Iris pigment epithelial cell (primary cell): ENCODE data around the gene TAS2R60.

Experiments used
- DNase-seq: peaks from one replicate; pipeline ENCODE4 v3.0.0-alpha.2; 2011; ENCODE audit warnings: low read depth

TAS2R60 gene

GRCh38 chr7:143444063-143444782 lies 970 bp downstream of the TAS2R60 start:
- DNase-seq: no peak

DNA sequence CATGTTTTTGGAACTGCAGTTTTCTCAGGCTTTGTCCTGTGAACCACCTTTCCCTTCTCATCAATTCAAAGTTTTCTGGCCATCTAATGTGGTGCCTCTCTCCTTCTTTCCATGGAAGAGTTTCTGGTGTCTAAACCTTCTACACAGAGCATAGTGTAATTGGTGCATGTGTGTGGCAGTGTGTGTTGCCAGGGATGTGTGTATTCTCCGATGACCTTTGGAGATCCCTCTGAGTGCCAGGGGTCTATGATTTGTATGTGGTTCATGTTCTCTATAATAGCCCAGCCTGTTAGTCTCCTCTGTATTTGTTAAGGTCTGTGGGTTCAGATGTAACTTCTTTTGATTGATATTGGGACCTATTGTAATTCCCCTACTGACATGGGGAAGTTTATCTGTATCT lies 1.5 kb downstream of the TAS2R60 start:
- no peak for DNase-seq

GRCh38 chr7:143447466-143447865 lies 4.2 kb downstream of the TAS2R60 start:
- no peak for DNase-seq

DNA sequence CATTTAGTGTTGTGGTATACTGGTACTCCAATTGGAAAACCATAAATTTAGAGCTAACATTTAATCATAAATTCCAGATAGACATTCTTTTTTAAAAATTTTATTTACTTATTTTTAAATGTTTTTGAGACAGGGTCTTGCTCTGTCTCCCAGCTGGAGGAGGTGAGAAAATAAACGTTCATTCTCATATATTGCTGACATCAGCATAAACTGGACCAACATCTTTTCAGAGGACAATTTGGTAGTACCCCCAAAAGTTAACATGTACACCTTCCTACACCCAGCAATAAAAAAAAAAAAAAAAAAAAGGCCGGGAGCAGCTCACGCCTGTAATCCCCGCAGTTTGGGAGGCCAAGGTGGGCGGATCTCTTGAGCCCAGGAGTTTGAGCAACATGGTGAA lies 5.2 kb downstream of the TAS2R60 start:
- DNase-seq: no peak

DNA sequence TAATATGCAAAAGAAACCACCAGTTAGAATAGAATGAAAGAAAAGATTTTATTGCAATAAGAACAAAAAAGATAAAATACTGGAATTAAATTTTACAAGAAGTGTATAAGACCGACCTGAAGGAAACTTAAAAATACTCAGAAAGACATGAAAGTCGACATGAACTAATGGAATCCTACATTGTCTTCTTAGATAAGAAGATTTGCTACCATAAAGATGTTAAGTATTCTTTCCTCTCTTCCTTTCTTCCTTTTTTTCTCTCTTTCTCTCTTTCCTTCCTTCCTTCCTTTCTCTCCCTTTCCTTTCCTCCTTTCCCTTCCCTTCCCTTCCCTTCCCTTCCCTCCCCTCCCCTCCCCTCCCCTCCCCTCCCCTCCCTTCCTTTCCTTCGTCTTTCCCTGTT lies 6.5 kb downstream of the TAS2R60 start:
- no peak for DNase-seq

DNA sequence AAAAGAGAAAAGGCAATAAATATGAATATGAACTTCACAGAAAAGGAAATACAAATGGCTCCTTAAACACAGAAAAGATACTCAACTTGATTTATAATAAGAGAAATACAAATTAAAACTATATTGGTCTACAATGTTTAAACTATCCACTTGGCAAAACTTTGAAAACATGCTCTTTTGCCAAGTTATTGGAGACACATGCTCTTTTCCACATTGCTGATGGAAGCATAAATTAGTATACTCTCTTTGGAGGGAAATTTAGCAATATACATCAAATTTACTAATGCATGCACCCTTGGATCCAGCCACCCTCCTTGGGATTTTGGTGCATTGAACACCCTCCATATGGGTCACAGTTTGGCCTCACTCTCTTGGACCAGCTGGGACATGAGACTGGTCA lies 7.9 kb downstream of the TAS2R60 start:
- no peak for DNase-seq

- no peak for DNase-seq
Measured at GRCh38 chr7:143451746-143452145, 8.5 kb downstream of the TAS2R60 start.

DNA sequence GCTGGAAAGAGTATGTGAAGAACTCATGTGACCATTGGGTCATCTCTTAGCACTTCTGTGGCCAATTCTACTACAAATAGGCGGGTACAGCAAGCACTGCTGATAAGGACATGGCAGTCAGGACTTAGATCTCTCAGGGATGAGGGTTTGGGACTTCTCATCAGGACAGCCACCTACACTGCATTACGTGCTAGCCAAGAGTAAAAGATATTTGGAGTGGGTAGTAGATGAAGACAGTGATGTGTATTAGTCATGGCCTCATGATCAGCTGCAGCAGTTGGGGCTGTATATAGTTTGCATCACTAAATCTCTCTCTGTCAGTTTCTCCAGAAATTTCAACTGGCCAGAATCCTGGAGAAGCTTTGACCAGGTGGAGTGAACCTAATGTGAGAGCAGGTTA lies 9.2 kb downstream of the TAS2R60 start:
- DNase-seq: peak; percentile 12

GRCh38 chr7:143454091-143454680 lies 10.9 kb downstream of the TAS2R60 start:
- DNase-seq: no peak

- DNase-seq: no peak
Measured at GRCh38 chr7:143455491-143455890, 12.2 kb downstream of the TAS2R60 start.

GRCh38 chr7:143455942-143456341 lies 12.7 kb downstream of the TAS2R60 start:
- peak; percentile 22 for DNase-seq

DNA sequence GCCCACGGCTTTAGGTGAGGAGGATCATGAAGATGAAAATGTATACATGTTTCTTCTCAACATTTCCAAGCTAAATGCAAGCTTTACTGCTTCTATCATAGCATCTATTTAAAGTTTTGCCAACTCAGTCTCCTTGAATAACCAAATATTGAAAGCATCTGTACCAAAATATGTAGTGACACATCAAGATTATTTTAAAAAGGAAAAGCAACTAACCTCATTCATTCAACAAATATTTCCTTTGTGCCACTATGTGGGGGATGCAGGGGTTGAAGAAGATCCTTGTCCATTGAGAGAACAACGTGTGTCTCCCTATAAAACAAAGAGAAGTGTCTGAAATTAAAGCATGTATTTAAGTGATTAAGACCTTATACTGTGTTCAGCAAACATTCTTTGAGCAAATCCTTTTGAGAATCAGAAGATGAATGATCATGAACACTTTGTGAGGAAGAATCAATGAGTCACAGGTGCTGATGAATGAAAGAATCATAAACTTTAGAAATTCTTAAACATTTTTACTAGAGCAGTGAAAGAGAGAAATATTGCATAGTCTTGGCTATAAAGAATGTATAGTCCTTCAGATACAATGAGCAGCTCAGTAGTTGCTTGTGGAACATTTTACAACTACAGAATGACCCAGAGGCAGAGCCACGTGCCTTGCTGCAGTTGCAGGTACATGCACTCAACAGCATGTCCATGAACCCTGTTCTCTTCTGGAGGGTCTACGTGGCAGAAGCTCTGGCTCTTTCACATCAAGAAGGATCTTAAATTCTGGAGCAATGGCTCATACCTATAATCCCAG lies 13.9 kb downstream of the TAS2R60 start:
- peak; percentile 18 for DNase-seq

DNA sequence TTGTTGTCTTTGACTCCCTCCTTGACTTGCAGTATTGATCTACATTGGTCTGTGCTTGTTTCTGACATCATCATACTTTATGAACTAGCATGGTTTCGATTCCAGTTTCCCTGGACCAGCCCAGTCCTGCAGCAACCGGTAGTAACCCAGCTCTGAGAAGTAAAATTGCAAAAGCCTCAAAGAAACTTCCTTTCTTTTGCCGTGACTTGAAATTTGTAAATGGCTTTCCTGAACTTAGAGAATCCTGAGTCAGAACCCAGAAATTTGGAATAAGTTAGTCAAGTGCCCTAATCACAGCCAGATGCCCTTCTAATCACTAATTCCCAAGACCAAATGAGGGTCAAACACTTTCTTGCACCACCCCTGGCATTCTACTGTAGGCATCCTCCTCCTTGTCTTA lies 15.0 kb downstream of the TAS2R60 start:
- DNase-seq: peak; percentile 23

- DNase-seq: no peak
Measured at GRCh38 chr7:143458681-143459080, 15.4 kb downstream of the TAS2R60 start.

DNA sequence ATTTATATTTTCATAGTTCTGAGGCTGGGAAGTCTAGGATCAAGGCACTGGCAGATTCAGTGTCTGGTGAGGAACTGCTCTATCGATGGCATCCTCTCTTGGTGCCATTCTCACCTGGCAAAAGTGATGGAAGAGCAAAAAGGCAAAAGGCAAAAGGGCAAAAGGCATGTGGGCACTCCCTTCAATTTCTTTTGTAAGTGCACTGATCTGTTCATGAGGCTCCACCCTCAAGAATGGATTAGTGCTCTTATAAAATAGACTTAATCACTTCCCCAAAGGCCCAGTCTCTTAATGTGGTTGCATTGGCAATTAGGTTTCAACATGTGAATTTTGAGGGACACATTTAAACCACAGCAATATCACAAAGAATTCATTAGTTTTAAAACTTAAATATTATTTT lies 16.1 kb downstream of the TAS2R60 start:
- no peak for DNase-seq

DNA sequence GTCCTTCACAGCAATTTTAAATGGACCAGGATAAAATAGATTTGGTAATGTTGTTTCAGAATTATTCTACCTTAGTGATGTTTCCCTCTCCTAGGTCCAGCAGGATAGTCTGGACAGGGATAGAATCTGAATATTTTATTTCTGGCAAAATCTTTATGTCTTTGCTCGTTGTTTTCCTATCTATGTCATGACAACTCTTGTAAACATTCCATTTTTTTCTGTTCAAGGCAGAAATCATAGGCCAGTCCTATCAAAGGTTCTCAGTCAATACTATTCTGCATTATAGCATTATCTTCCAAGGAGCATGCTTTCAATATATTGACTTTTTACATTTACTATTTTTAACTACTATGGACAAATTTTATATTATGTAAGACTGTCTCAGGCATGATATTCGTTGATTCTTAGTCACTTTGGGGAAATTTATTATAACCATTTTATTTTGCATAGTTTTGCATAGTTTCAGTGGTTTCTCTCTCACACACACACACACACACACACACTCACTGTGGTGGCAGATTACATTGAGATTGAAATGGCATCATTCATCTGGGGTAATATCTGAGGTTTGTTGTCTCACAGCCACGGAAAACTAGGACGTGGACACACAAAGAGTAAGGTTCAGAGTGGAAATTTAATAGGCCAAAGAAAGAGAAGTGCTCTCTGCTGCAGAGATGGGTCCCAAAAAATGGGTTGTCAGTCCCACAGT lies 17.2 kb downstream of the TAS2R60 start:
- no peak for DNase-seq

GRCh38 chr7:143462045-143462444 lies 18.8 kb downstream of the TAS2R60 start:
- DNase-seq: no peak

DNA sequence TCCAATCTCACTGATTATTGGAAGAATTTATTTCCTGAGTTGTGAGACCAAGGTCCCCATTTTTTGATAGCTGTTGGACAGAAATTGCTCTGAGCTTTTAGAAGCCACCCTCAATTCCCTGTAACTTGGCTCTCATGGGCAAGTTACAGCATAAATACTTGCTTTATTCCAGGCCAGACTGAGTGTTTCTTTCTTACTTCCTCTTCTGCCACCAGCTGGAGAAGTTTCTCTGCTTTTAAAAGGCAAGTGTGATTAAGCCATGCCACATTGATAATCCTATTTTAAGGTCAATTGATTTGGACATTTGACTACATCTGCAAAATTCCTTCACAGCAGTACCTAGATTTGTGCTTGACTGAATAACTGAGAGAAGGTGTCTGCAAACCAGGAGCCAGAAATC lies 20.3 kb downstream of the TAS2R60 start:
- no peak for DNase-seq

GRCh38 chr7:143463957-143464356 lies 20.7 kb downstream of the TAS2R60 start:
- DNase-seq: no peak

GRCh38 chr7:143467724-143468123 lies 24.5 kb downstream of the TAS2R60 start:
- no peak for DNase-seq

GRCh38 chr7:143472071-143472689 lies 28.9 kb downstream of the TAS2R60 start:
- DNase-seq: peak; percentile 78

DNA sequence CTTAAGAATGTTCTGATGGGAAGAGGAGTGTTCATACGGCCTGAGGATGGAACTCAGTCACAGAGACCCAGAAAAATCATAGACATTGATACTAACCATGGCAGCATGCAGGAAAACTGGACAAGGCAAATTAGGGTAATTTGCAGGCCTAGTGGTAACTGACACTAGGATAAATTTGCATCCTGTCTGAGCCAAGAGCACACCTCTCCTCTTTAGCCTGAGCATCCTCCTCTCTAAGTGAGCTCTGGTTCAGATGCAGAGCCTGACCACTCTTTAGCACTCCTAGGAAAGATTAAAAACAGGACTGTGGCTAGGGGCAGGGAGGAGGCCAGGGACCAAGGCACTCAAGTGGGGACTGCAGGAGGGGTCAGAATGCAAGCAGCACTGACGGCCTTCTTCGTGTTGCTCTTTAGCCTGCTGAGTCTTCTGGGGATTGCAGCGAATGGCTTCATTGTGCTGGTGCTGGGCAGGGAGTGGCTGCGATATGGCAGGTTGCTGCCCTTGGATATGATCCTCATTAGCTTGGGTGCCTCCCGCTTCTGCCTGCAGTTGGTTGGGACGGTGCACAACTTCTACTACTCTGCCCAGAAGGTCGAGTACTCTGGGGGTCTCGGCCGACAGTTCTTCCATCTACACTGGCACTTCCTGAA lies 34.4 kb downstream of the TAS2R60 start, which contains the start of gene TAS2R41:
TSS of gene TAS2R41 (plus strand) at position 373 of the 650 bp plus-strand sequence. CDS start at position 373, 0 bp downstream.
- DNase-seq: no peak
